Measurements from ENCODE around the gene SMG6. TPM values are rescaled to one million over a fixed set of nuclear protein-coding genes. Genes with fewer than 3 reads are reported as not detected.

The SMG6 gene
- total and polyA plus RNA-seq, 2 of the 13 experiments (the other 11 are each of a cell fraction or from before 2014, with no cell fraction given): 4.6 to 14.6 TPM

GRCh38 chr17:2336852-2337543, 33.4 kb upstream of the SMG6 start, which contains the start of gene SGSM2:
Gene SGSM2 (plus strand): TSS chr17:2337501. CDS start chr17:2337689, 188 bp downstream.
- Histone ChIP-seq H3K36me3 (replicated peaks in 1 of 2; ENCODE audit: control insufficient read depth in 1 of 2, insufficient read depth in 2 of 2, low read length in 2 of 2) (peaks cover 18 to 29% of the 10 kb centered on the region in 2 experiments), H3K9ac (ENCODE audit: insufficient read depth, low read depth, low read length) (peak within 1 kb of the TSS; percentile 96), H3K4me3 (replicated peaks in 1 of 3; ENCODE audit: insufficient read depth in 1 of 3, low read depth in 2 of 3, low read length in 3 of 3) (peak within 1 kb of the TSS; percentile 67 to 100 (median 99)), H3K27ac (ENCODE audit: extremely low read length, insufficient read depth, low read length) (peak within 1 kb of the TSS; percentile 77), H3K9me3 (ENCODE audit: low read length) (no peaks in the 10 kb centered on the region), H3K79me2 (ENCODE audit: insufficient read depth, low read length) (peaks cover 42% of the 10 kb centered on the region), H3K4me2 (ENCODE audit: low read depth, low read length) (peak within 1 kb of the TSS; percentile 96), H3K27me3 (ENCODE audit: control insufficient read depth in 1 of 2, insufficient read depth in 2 of 2, low read length in 2 of 2) (no peaks in the 10 kb centered on the region; a peak in 1 of 5 replicates), H3K4me1 (ENCODE audit: insufficient read depth, low read length) (peaks cover 35% of the 10 kb centered on the region), H4K20me1 (ENCODE audit: insufficient read depth, low read length) (no peaks in the 10 kb centered on the region), H2AFZ (ENCODE audit: low read length) (no peak within 1 kb of the TSS)
- TSS peak; percentile 52 for BruUV-seq (replicated peaks)
- in situ Hi-C loops (cut with HindIII; ENCODE audit: extremely low pct_ligation_motif_present, low pct_unique_long_range_greater_than_20kb) (no loop called here), intact Hi-C loops (cut with micrococcal nuclease; ENCODE audit: unreplicated experiment) (loop anchor here (5.0 kb wide), 1 partner anchor 65 kb away; the partner anchor contains the start of gene MNT)
- DNase-seq (ENCODE audit: low spot score) (peak; percentile 42), ATAC-seq (peak; percentile 70), FAIRE-seq (no peak)
- 1% methylated on average over 22 of the region's 77 CpGs for WGBS (ENCODE audit: low lambda C conversion rate)
- ChIA-PET CTCF (ENCODE audit: low intra/inter-chr PET ratio, low total read pairs) (interaction anchor here (1.6 kb wide), 1 partner anchor 16 kb away, joined by 5 read pairs; no protein-coding TSS in a partner anchor), POLR2A (interaction anchor here (0.8 to 2.1 kb wide), 20 partner anchors 9 to 620 kb away, joined by 3 to 23 read pairs (median 5); partner anchors contain the start of genes SMG6 and SRR)
- peak; percentile 16 for TF ChIP-seq ARID4A (CRISPR knock-in tag; IDR thresholded peaks at IDR 0.05; ENCODE audit: borderline replicate concordance)
- peak; percentile 20 for TF ChIP-seq IKZF4 (CRISPR knock-in tag; IDR thresholded peaks at IDR 0.05; ENCODE audit: borderline replicate concordance, low read depth, not compliant biosample characterization)
- TF ChIP-seq TFE3 (CRISPR knock-in tag; IDR thresholded peaks at IDR 0.05): no peak
- TF ChIP-seq SIN3B (IDR thresholded peaks at IDR 0.05; ENCODE audit: low read length): no peak
- TF ChIP-seq AGO2 (optimal IDR thresholded peaks at IDR 0.05; ENCODE audit: low read depth, low read length): peak; percentile 52
- TF ChIP-seq GABPA (IDR thresholded peaks at IDR 0.05; ENCODE audit: low read depth, low read length): peak; percentile 17; the same call in 1 of the 2 replicates
- TF ChIP-seq GABPA (CRISPR knock-in tag; IDR thresholded peaks at IDR 0.05; ENCODE audit: low read depth): no peak
- 0 out of 2 replicates have a peak, but pooled peaks have one; percentile 9 for TF ChIP-seq PBX3 (CRISPR knock-in tag; IDR thresholded peaks at IDR 0.05; ENCODE audit: borderline replicate concordance)
- TF ChIP-seq TSC22D2 (CRISPR knock-in tag; IDR thresholded peaks at IDR 0.05; ENCODE audit: borderline replicate concordance): no peak
- 0 out of 2 replicates have a peak, but pooled peaks have one; percentile 12 for TF ChIP-seq ZNF660 (CRISPR knock-in tag; IDR thresholded peaks at IDR 0.05; ENCODE audit: borderline replicate concordance, low read depth)
- TF ChIP-seq KDM2A (CRISPR knock-in tag; IDR thresholded peaks at IDR 0.05; ENCODE audit: borderline replicate concordance, low read depth): 0 out of 2 replicates have a peak, but pooled peaks have one; percentile 4
- peak; percentile 14; the same call in 1 of the 2 replicates for TF ChIP-seq KDM5B (CRISPR knock-in tag; IDR thresholded peaks at IDR 0.05; ENCODE audit: borderline replicate concordance)
- peak; percentile 56; the same call in 1 of the 3 replicates for TF ChIP-seq MXI1 (IDR thresholded peaks at IDR 0.05; ENCODE audit: borderline replicate concordance, low read depth, low read length)
- 0 out of 2 replicates have a peak, but pooled peaks have one; percentile 19 for TF ChIP-seq CCDC6 (CRISPR knock-in tag; IDR thresholded peaks at IDR 0.05)
- 0 out of 2 replicates have a peak, but pooled peaks have one; percentile 6 for TF ChIP-seq RARG (CRISPR knock-in tag; IDR thresholded peaks at IDR 0.05; ENCODE audit: low read depth)
- TF ChIP-seq GATAD1 (CRISPR knock-in tag; IDR thresholded peaks at IDR 0.05): 0 out of 2 replicates have a peak, but pooled peaks have one; percentile 30

Measured in HepG2 (cell line).